ENCODE results near the gene SLC27A1.
"Not testable (repeated sequence)": the region's sequence is repeated elsewhere in the genome, so short reads cannot be mapped to it uniquely, and the experiment has no call there.

Gene SLC27A1

GRCh38 chr19:17489392-17490030 is 19.2 kb downstream of the SLC27A1 start:
- Histone ChIP-seq H3K27me3 (ENCODE audit: insufficient read depth, low read length) (no peaks in the 10 kb centered on the region), H3K9ac (ENCODE audit: low read depth, low read length) (no peak overlapping the region), H3K27ac (ENCODE audit: low read depth, low read length) (no peak overlapping the region), H3K9me3 (ENCODE audit: insufficient read depth, low read depth, low read length) (no peaks in the 10 kb centered on the region), H3K4me1 (ENCODE audit: insufficient read depth, low read length) (peaks cover 4% of the 10 kb centered on the region; the same call in 1 of the 2 replicates), H3K4me3 (ENCODE audit: low read length) (no peak overlapping the region), H3K36me3 (ENCODE audit: insufficient read depth, low read length) (no peaks in the 10 kb centered on the region)
- WGBS, result 88% methylated on average over 9 of the region's 9 CpGs

GRCh38 chr19:17490411-17490810 is 20.1 kb downstream of the SLC27A1 start:
- Histone ChIP-seq H3K4me3 (ENCODE audit: low read length) (no peak overlapping the region), H3K9me3 (ENCODE audit: insufficient read depth, low read depth, low read length) (no peaks in the 10 kb centered on the region), H3K36me3 (ENCODE audit: insufficient read depth, low read length) (no peaks in the 10 kb centered on the region), H3K9ac (ENCODE audit: low read depth, low read length) (no peak overlapping the region), H3K27me3 (ENCODE audit: insufficient read depth, low read length) (no peaks in the 10 kb centered on the region), H3K27ac (ENCODE audit: low read depth, low read length) (no peak overlapping the region), H3K4me1 (ENCODE audit: insufficient read depth, low read length) (peaks cover 4% of the 10 kb centered on the region; the same call in 1 of the 2 replicates)
- 86% methylated on average over 3 of the region's 4 CpGs for WGBS

- Histone ChIP-seq H3K9me3 (ENCODE audit: insufficient read depth, low read depth, low read length) (no peaks in the 10 kb centered on the region), H3K36me3 (ENCODE audit: insufficient read depth, low read length) (no peaks in the 10 kb centered on the region), H3K27ac (ENCODE audit: low read depth, low read length) (no peak overlapping the region), H3K4me3 (ENCODE audit: low read length) (no peak overlapping the region), H3K9ac (ENCODE audit: low read depth, low read length) (no peak overlapping the region), H3K27me3 (ENCODE audit: insufficient read depth, low read length) (no peaks in the 10 kb centered on the region), H3K4me1 (ENCODE audit: insufficient read depth, low read length) (peaks cover 4% of the 10 kb centered on the region; the same call in 1 of the 2 replicates)
- WGBS, result 96% methylated on average over 5 of the region's 5 CpGs
Observed at GRCh38 chr19:17491287-17491686, 21.0 kb downstream of the SLC27A1 start.

- no peaks in the 10 kb centered on the region for H3K9me3 ChIP-seq (ENCODE audit: insufficient read depth, low read depth, low read length)
- H3K9ac ChIP-seq (ENCODE audit: low read depth, low read length), result no peak overlapping the region
- peaks cover 8% of the 10 kb centered on the region; the same call in 1 of the 2 replicates for H3K4me1 ChIP-seq (ENCODE audit: insufficient read depth, low read length)
- 0 out of 2 replicates have a peak, but pooled peaks cover 5% of the 10 kb centered on the region for H3K36me3 ChIP-seq (ENCODE audit: insufficient read depth, low read length)
- 80% methylated on average over 9 of the region's 9 CpGs for WGBS
- H3K27ac ChIP-seq (ENCODE audit: low read depth, low read length), result no peak overlapping the region
- H3K4me3 ChIP-seq (ENCODE audit: low read length), result no peak overlapping the region
- H3K27me3 ChIP-seq (ENCODE audit: insufficient read depth, low read length), result no peaks in the 10 kb centered on the region
Observed at GRCh38 chr19:17495639-17496296, 25.4 kb downstream of the SLC27A1 start.

- Histone ChIP-seq H3K27me3 (ENCODE audit: insufficient read depth, low read length) (no peaks in the 10 kb centered on the region), H3K4me1 (ENCODE audit: insufficient read depth, low read length) (peaks cover 8% of the 10 kb centered on the region; the same call in 1 of the 2 replicates), H3K4me3 (ENCODE audit: low read length) (no peak overlapping the region), H3K9me3 (ENCODE audit: insufficient read depth, low read depth, low read length) (no peaks in the 10 kb centered on the region), H3K36me3 (ENCODE audit: insufficient read depth, low read length) (0 out of 2 replicates have a peak, but pooled peaks cover 7% of the 10 kb centered on the region), H3K9ac (ENCODE audit: low read depth, low read length) (no peak overlapping the region), H3K27ac (ENCODE audit: low read depth, low read length) (no peak overlapping the region)
- WGBS, result 70% methylated on average over 14 of the region's 14 CpGs
Observed at GRCh38 chr19:17496337-17496997, 26.1 kb downstream of the SLC27A1 start.

- 96% methylated on average over 41 of the region's 41 CpGs for WGBS
- Histone ChIP-seq H3K27ac (ENCODE audit: low read depth, low read length) (no peak overlapping the region), H3K4me1 (ENCODE audit: insufficient read depth, low read length) (peaks cover 8% of the 10 kb centered on the region; the same call in 1 of the 2 replicates), H3K4me3 (ENCODE audit: low read length) (no peak overlapping the region), H3K9me3 (ENCODE audit: insufficient read depth, low read depth, low read length) (no peaks in the 10 kb centered on the region), H3K27me3 (ENCODE audit: insufficient read depth, low read length) (no peaks in the 10 kb centered on the region), H3K36me3 (ENCODE audit: insufficient read depth, low read length) (0 out of 2 replicates have a peak, but pooled peaks cover 7% of the 10 kb centered on the region), H3K9ac (ENCODE audit: low read depth, low read length) (no peak overlapping the region)
Observed at GRCh38 chr19:17497149-17497798, 26.9 kb downstream of the SLC27A1 start.

- not testable (repeated sequence) for H3K27me3 ChIP-seq (ENCODE audit: insufficient read depth, low read length); H3K36me3 ChIP-seq (ENCODE audit: insufficient read depth, low read length); H3K4me3 ChIP-seq (ENCODE audit: low read length); H3K9me3 ChIP-seq (ENCODE audit: insufficient read depth, low read depth, low read length); H3K9ac ChIP-seq (ENCODE audit: low read depth, low read length); H3K27ac ChIP-seq (ENCODE audit: low read depth, low read length); H3K4me1 ChIP-seq (ENCODE audit: insufficient read depth, low read length)
- 76% methylated on average over 10 of the region's 12 CpGs for WGBS
Observed at GRCh38 chr19:17499025-17499424, 28.7 kb downstream of the SLC27A1 start.

GRCh38 chr19:17499648-17500446 is 29.5 kb downstream of the SLC27A1 start:
- WGBS, result 78% methylated on average over 21 of the region's 21 CpGs
- H3K9ac ChIP-seq (ENCODE audit: low read depth, low read length), result peak overlapping the region; percentile 48; the same call in 1 of the 2 replicates
- H3K27ac ChIP-seq (ENCODE audit: low read depth, low read length), result peak overlapping the region; percentile 23; the same call in 1 of the 2 replicates
- 0 out of 2 replicates have a peak, but pooled peaks cover 7% of the 10 kb centered on the region for H3K36me3 ChIP-seq (ENCODE audit: insufficient read depth, low read length)
- H3K4me1 ChIP-seq (ENCODE audit: insufficient read depth, low read length), result peaks cover 8% of the 10 kb centered on the region; the same call in 1 of the 2 replicates
- H3K4me3 ChIP-seq (ENCODE audit: low read length), result no peak overlapping the region
- no peaks in the 10 kb centered on the region for H3K9me3 ChIP-seq (ENCODE audit: insufficient read depth, low read depth, low read length)
- H3K27me3 ChIP-seq (ENCODE audit: insufficient read depth, low read length), result no peaks in the 10 kb centered on the region

- H3K27ac ChIP-seq (ENCODE audit: low read depth, low read length), result no peak overlapping the region
- 92% methylated on average over 27 of the region's 27 CpGs for WGBS
- H3K4me3 ChIP-seq (ENCODE audit: low read length), result no peak overlapping the region
- H3K9me3 ChIP-seq (ENCODE audit: insufficient read depth, low read depth, low read length), result no peaks in the 10 kb centered on the region
- H3K36me3 ChIP-seq (ENCODE audit: insufficient read depth, low read length), result 0 out of 2 replicates have a peak, but pooled peaks cover 7% of the 10 kb centered on the region
- peaks cover 8% of the 10 kb centered on the region; the same call in 1 of the 2 replicates for H3K4me1 ChIP-seq (ENCODE audit: insufficient read depth, low read length)
- no peaks in the 10 kb centered on the region for H3K27me3 ChIP-seq (ENCODE audit: insufficient read depth, low read length)
- no peak overlapping the region for H3K9ac ChIP-seq (ENCODE audit: low read depth, low read length)
Observed at GRCh38 chr19:17500447-17501198, 30.3 kb downstream of the SLC27A1 start.

- Histone ChIP-seq H3K27ac (ENCODE audit: low read depth, low read length) (no peak overlapping the region), H3K36me3 (ENCODE audit: insufficient read depth, low read length) (0 out of 2 replicates have a peak, but pooled peaks cover 7% of the 10 kb centered on the region), H3K27me3 (ENCODE audit: insufficient read depth, low read length) (no peaks in the 10 kb centered on the region), H3K4me1 (ENCODE audit: insufficient read depth, low read length) (peaks cover 8% of the 10 kb centered on the region; the same call in 1 of the 2 replicates), H3K9ac (ENCODE audit: low read depth, low read length) (no peak overlapping the region), H3K9me3 (ENCODE audit: insufficient read depth, low read depth, low read length) (no peaks in the 10 kb centered on the region), H3K4me3 (ENCODE audit: low read length) (no peak overlapping the region)
- WGBS, result 95% methylated on average over 6 of the region's 6 CpGs
Observed at GRCh38 chr19:17503240-17503639, 32.9 kb downstream of the SLC27A1 start.

All from HUES64 (cell line).